MM.1S (cell line): Measurements from ENCODE around the gene FAM76A.

Experiments
- EZH2 ChIP-seq: fragments of 300-600 bp; sonication (generic); optimal IDR thresholded peaks from 2 replicates; pipeline ENCODE3; 2017; ENCODE audit warnings: low read depth, mild to moderate bottlenecking, antibody characterized with exemption, low read length, mixed read lengths
- EZH2phosphoT487 ChIP-seq: fragments of 300-600 bp; sonication (generic); IDR thresholded peaks from 2 replicates; pipeline ENCODE4 v1.6.1; 2018; ENCODE audit warnings: antibody characterized with exemption, low read length
- TF ChIP-seq, protein P1 (sequence below): fragments of 300-600 bp; sonication (generic); IDR thresholded peaks from 2 replicates; pipeline ENCODE4 v1.5.1; 2016; ENCODE audit warnings: antibody characterized with exemption, low read length, mixed read lengths

DNA sequence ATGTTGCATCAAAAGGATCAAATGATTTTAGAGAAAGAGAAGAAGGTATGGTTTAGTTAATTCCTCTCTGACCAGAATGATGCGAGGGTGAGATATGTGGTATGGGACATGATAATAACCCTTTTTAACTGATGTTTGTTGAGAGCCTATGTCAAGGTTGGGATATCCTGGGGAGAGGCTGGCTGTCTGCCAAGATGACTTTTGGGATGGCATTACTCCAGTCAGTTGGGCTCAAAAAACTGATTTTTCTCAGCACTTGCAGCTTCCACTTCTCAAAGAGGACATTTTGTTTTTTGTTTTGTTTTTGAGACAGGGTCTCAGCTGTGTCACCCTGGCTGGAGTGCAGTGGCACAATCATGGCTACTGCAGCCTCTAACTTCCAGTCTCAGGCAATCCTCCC lies 29.5 kb downstream of the FAM76A start:
- TF ChIP-seq EZH2 = no peak
- TF ChIP-seq, protein P1, sequence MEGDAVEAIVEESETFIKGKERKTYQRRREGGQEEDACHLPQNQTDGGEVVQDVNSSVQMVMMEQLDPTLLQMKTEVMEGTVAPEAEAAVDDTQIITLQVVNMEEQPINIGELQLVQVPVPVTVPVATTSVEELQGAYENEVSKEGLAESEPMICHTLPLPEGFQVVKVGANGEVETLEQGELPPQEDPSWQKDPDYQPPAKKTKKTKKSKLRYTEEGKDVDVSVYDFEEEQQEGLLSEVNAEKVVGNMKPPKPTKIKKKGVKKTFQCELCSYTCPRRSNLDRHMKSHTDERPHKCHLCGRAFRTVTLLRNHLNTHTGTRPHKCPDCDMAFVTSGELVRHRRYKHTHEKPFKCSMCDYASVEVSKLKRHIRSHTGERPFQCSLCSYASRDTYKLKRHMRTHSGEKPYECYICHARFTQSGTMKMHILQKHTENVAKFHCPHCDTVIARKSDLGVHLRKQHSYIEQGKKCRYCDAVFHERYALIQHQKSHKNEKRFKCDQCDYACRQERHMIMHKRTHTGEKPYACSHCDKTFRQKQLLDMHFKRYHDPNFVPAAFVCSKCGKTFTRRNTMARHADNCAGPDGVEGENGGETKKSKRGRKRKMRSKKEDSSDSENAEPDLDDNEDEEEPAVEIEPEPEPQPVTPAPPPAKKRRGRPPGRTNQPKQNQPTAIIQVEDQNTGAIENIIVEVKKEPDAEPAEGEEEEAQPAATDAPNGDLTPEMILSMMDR = no peak
- no peak for TF ChIP-seq EZH2phosphoT487
